ENCODE measurements around the gene NQO2.
A peak's percentile ranks its signal among the peaks of the same experiment; 100 is the strongest.

NQO2 gene

GRCh38 chr6:2999618-3000557, at the start of gene NQO2:
NQO2 (plus strand) TSS chr6:2999894; CDS start chr6:3006553, 6,659 bp downstream.
- no peak for DNase-seq (ENCODE audit: low read depth, low spot score)

- DNase-seq (ENCODE audit: low read depth, low spot score), result no peak
Measured at GRCh38 chr6:2950713-2951112, 49.0 kb upstream of the NQO2 start.

DNA sequence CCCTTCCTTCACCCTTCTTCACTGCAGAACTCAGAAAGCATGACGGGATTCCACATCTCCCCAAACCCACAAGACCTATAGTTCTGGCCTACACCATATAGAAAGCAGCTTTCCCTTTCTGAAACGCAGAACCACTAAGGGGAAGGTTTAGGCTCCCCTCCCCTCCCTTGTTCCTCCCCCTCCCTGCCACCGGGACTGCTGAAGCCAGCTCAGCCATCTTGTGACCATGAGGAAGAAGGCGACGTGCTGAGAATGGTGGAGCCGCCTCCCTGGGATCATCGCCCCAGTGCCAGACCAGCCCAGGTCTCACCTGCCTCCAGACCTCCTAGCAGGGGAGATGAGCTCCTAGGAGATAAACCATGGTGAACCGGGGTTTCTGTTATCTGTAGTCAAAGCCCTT, 48.0 kb upstream of the NQO2 start:
- no peak for DNase-seq (ENCODE audit: low read depth, low spot score)

GRCh38 chr6:2952557-2953095, 47.1 kb upstream of the NQO2 start:
- peak; percentile 90 for DNase-seq (ENCODE audit: low read depth, low spot score)

- DNase-seq (ENCODE audit: low read depth, low spot score), result no peak
Measured at GRCh38 chr6:2953098-2953497, 46.6 kb upstream of the NQO2 start.

- no peak for DNase-seq (ENCODE audit: low read depth, low spot score)
Measured at GRCh38 chr6:2956930-2957685, 42.6 kb upstream of the NQO2 start.

- no peak for DNase-seq (ENCODE audit: low read depth, low spot score)
Measured at GRCh38 chr6:2957696-2958330, 41.9 kb upstream of the NQO2 start.

- DNase-seq (ENCODE audit: low read depth, low spot score), result no peak
Measured at GRCh38 chr6:2958331-2958711, 41.4 kb upstream of the NQO2 start.

- no peak for DNase-seq (ENCODE audit: low read depth, low spot score)
Measured at GRCh38 chr6:2958776-2959175, 40.9 kb upstream of the NQO2 start.

- no peak for DNase-seq (ENCODE audit: low read depth, low spot score)
Measured at GRCh38 chr6:2959909-2960719, 39.6 kb upstream of the NQO2 start.

DNA sequence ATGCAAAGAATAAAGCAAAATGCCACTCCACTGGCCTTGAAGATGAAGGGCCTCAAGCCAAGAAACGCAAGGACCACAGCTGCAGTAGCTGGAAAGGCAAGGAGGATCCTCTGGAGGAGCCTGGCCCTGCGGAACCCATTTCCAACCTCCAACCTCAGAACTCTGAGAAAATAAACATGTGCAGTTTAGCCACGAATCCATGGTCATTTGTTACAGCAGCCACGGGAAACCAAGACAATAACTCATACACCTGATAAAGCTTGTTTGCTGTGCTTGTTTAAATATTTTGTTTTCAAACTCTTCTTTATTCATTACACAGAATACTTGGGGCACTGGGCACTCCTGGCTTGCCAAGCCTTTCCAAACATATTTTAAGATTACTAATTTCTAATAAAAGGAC, 38.8 kb upstream of the NQO2 start:
- no peak for DNase-seq (ENCODE audit: low read depth, low spot score)

DNA sequence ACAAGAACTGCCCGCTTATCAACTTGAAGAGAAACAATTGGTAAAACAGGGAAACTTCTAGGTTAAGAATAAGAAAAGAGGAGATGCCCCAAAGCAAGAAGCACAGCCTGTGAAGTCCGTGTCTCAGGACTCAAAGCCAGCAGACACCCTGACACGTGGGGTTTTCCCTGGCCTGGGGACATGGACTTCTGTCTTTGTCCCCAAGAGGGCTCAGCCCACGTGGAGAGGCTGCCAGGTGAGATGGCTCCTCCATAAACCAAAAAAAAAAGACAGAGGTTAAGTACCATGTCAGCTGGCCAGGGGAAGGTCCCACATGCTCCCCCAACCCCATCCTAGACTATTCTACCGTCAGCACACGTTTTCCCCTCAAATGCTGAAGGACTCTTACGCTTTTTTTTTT, 38.2 kb upstream of the NQO2 start:
- DNase-seq (ENCODE audit: low read depth, low spot score), result no peak

GRCh38 chr6:2962004-2962403, 37.7 kb upstream of the NQO2 start:
- no peak for DNase-seq (ENCODE audit: low read depth, low spot score)

DNA sequence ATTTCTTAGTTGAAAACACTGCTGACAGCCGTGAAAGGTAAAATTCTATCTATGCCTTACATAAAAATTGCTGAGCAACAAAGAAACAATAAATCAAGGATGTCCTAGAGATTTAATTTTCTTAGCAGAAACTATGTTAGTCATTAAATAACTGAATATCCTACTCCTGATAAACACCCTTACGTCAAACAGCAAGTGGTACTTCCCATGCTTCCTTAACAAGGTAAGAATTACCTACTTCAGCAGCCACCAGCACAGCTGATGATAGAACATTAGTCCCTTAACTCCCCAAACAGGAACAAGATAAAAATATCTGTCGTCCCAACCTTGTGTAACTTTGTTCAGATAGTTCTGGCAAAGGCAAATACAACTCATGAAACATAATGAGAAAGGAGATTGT, 37.1 kb upstream of the NQO2 start:
- DNase-seq (ENCODE audit: low read depth, low spot score), result no peak

DNA sequence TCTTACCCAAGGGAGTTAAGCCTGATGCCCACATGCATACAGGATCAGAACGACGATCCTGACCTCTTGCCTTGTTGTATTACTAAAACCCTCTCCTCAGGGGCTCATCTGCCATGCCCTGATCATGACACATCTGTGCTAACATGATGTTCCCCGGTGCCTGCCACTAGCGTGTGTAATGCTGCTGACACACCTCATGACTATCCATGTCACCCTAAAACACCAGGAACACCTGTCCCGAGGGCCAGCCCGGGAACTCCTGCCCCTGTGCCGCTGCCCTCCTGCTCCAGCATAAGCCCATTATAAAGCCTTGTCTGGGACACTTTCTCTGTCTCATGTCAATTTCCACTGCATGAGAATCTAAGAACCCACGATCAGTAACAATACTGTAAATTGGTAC, 35.9 kb upstream of the NQO2 start:
- no peak for DNase-seq (ENCODE audit: low read depth, low spot score)

GRCh38 chr6:2964793-2965505, 34.7 kb upstream of the NQO2 start:
- DNase-seq (ENCODE audit: low read depth, low spot score), result no peak

DNA sequence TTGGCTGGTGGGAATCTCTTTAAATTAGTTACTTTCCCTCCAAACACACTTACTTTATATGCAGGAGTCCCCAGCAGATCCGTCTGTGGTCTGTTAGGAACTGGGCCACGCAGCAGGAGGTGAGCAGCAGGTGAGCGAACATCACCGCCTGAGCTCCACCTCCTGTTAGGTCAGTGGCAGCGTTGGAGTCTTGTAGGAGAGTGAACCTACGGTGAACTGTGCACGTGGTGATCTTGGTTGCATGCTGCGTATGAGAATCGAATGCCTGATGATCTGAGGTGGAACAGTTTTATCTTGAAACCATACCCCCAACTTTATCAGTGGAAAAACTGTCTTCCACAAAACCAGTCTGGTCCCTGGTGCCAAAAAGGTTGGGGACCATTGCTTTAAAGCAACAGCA, 33.3 kb upstream of the NQO2 start:
- no peak for DNase-seq (ENCODE audit: low read depth, low spot score)

DNA sequence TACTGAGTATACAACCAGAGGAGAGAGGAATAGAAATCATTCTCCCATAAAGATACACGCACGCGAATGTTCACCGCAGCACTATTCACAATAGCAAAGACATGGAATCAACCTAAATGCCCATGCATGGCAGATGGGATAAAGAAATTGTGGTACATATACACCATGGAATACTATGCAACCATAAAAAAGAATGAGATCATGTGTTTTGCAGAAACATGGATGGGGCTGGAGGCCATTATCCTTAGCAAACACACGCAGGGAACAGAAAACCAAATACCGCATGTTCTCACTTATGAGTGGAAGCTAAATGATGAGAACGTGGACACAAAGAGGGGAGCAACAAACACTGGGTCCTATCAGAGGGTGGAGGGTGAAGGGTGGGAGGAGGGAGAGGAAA, 31.8 kb upstream of the NQO2 start:
- DNase-seq (ENCODE audit: low read depth, low spot score), result no peak

- no peak for DNase-seq (ENCODE audit: low read depth, low spot score)
Measured at GRCh38 chr6:2968600-2969135, 31.0 kb upstream of the NQO2 start.

DNA sequence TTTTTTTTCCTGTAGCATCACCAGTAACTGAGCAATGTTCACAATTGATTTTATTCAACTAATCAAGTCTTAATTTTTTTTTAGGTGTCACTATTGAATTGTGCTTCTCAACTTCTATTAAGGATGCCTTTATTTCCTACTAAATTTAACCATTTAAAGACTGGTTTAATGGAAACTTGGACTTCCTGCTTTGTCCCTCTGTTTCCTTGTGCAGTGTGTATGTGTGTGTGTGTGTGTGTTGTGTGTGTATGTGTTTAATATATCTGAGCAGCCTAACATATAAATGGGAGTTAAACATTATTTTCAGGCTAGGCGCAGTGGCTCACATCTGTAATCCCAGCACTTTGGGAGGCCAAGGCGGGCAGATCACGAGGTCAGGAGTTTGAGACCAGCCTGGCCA, 30.1 kb upstream of the NQO2 start:
- DNase-seq (ENCODE audit: low read depth, low spot score), result no peak

Measured in iPS DF 19.7 (cell line).